K562 (cell line): ENCODE results near the gene PCDH19. TPM values are rescaled to one million over a fixed set of nuclear protein-coding genes. Genes with fewer than 3 reads are reported as not detected.

Source experiments
- ATAC-seq: fragments of 200-7000 bp; cut with Tn5 transposase; 3 replicates; pipeline ENCODE4 v1.9.1; 2020; ENCODE audit warnings: moderate library complexity
- BruUV-seq: library from RNA; stranded (reverse); fragments of 400-500 nt; replicated peaks from 2 replicates; lab custom pipeline; 2021; lab: Mats Ljungman, UMichigan
- CTCF ChIA-PET: fragments of 300-600 bp; formaldehyde crosslinking; extraction: SDS; loops from one replicate; lab custom pipeline; 2021; ENCODE audit warnings: low intra/inter-chr PET ratio; lab: Yijun Ruan, JAX
- POLR2A ChIA-PET: fragments of 300-600, 350-650 bp; sonication (Branson Sonifier 250); formaldehyde crosslinking; extraction: SDS; loops from one replicate; lab custom pipeline; 2021; ENCODE audit warnings: antibody characterized with exemption, inconsistent platforms; lab: Yijun Ruan, JAX
- DNase-seq, 4 experiments: peaks; one replicate each; pipeline versions ENCODE4 v3.0.0 to v3.0.0-alpha.2; 2011 to 2018; ENCODE audit warnings: low spot score in 3 of 4, mixed read lengths in 3 of 4; ENCODE audit errors: extremely low read depth in 1 of 4
- FAIRE-seq: peaks from 2 replicates; lab custom pipeline; 2011; peaks lifted over from hg19 to GRCh38; lab: Jason Lieb, UNC
- H2AFZ ChIP-seq: 2 replicates; pipeline ENCODE4 v1.6.0; 2011; ENCODE audit warnings: low read depth, low read length, control low read depth, inconsistent platforms
- H3K27ac ChIP-seq: fragments of 200-600 bp; 3 replicates; pipeline ENCODE4 v1.8.0; 2011; ENCODE audit warnings: low read depth, mild to moderate bottlenecking, control low read depth, inconsistent platforms, low read length, moderate library complexity, mixed read lengths; ENCODE audit errors: extremely low read depth
- H3K27me3 ChIP-seq, 2 experiments: fragments of 300-600 bp in 1 of 2; 2 replicates in 1 of 2; 3 replicates in 1 of 2; pipeline versions ENCODE4 v1.6.0 to v1.8.0; 2011; ENCODE audit warnings: inconsistent platforms in 2 of 2, low read length in 2 of 2, mild to moderate bottlenecking in 1 of 2, mixed read lengths in 1 of 2, moderate library complexity in 1 of 2; ENCODE audit not compliant: control insufficient read depth in 2 of 2, insufficient read depth in 2 of 2
- H3K36me3 ChIP-seq: fragments of 300-600 bp; 3 replicates; pipeline ENCODE4 v1.8.0; 2011; ENCODE audit warnings: mild to moderate bottlenecking, low read length, inconsistent platforms; ENCODE audit not compliant: control insufficient read depth, insufficient read depth
- H3K4me1 ChIP-seq, 2 experiments: fragments of 200-600 bp in 1 of 2; replicated peaks in 1 of 2; 2 replicates in 1 of 2; 3 replicates in 1 of 2; pipeline versions ENCODE4 v1.5.1 to v1.8.0; 2011; ENCODE audit warnings: inconsistent platforms in 2 of 2, low read length in 2 of 2, mild to moderate bottlenecking in 1 of 2, mixed read lengths in 1 of 2, moderate library complexity in 1 of 2; ENCODE audit not compliant: control insufficient read depth in 2 of 2, insufficient read depth in 2 of 2
- H3K4me2 ChIP-seq: 2 replicates; pipeline ENCODE4 v1.6.1; 2011; ENCODE audit warnings: low read length, control low read depth, inconsistent platforms, mixed read lengths; ENCODE audit not compliant: insufficient read depth
- H3K4me3 ChIP-seq: fragments of 200-600 bp; sonication (generic), shearing (Covaris generic); 2 replicates; pipeline ENCODE4 v1.5.1; 2016; ENCODE audit warnings: control low read depth, inconsistent platforms
- H3K79me2 ChIP-seq: fragments of 200-600 bp; 3 replicates; pipeline ENCODE4 v1.8.0; 2011; ENCODE audit warnings: low read length, inconsistent platforms; ENCODE audit not compliant: control insufficient read depth, insufficient read depth
- H3K9ac ChIP-seq, 2 experiments: 2 replicates each; pipeline versions ENCODE4 v1.6.0 to v1.6.1; 2011; ENCODE audit warnings: low read depth in 2 of 2, low read length in 2 of 2, control low read depth in 1 of 2, inconsistent platforms in 1 of 2, mild to moderate bottlenecking in 1 of 2, mixed read lengths in 1 of 2; ENCODE audit not compliant: insufficient read depth in 1 of 2
- H3K9me1 ChIP-seq: one replicate; pipeline ENCODE4 v1.6.0; 2011; ENCODE audit warnings: inconsistent platforms, mild to moderate bottlenecking, low read length, moderate library complexity; ENCODE audit not compliant: control insufficient read depth, insufficient read depth
- H3K9me3 ChIP-seq: replicated peaks from 2 replicates; pipeline ENCODE4 v1.5.1; 2011; ENCODE audit warnings: low read depth, low read length, inconsistent platforms; ENCODE audit not compliant: control insufficient read depth, insufficient read depth
- H4K20me1 ChIP-seq: replicated peaks from 2 replicates; pipeline ENCODE4 v1.6.1; 2011; ENCODE audit warnings: low read length, inconsistent platforms, mixed read lengths; ENCODE audit not compliant: control insufficient read depth, insufficient read depth
- BCL6 ChIP-seq: fragments of 250-450 bp; sonication (Bioruptor Pico); IDR thresholded peaks from 2 replicates; pipeline ENCODE4 v1.4.0; 2020
- DIDO1 ChIP-seq: fragments of 450-650 bp; IDR thresholded peaks from 2 replicates; pipeline ENCODE4 v1.6.1; 2016; ENCODE audit warnings: low read depth, missing biosample characterization, missing genetic modification characterization
- EHMT2 ChIP-seq: fragments of 450-650 bp; IDR thresholded peaks from 2 replicates; pipeline ENCODE4 v1.6.1; 2018; ENCODE audit warnings: antibody characterized with exemption
- ERF ChIP-seq: fragments of 450-650 bp; formaldehyde crosslinking; IDR thresholded peaks from 2 replicates; pipeline ENCODE4 v1.4.0; 2020; ENCODE audit warnings: mild to moderate bottlenecking, mixed read lengths
- GABPB2 ChIP-seq: fragments of 250-450 bp; sonication (Bioruptor Pico); conservative IDR thresholded peaks from 2 replicates; pipeline ENCODE4 v1.5.1; 2021; ENCODE audit warnings: mild to moderate bottlenecking
- GATAD2A ChIP-seq: fragments of 450-650 bp; IDR thresholded peaks from 2 replicates; pipeline ENCODE4 v1.6.1; 2017
- KLF1 ChIP-seq: fragments of 450-650 bp; IDR thresholded peaks from 2 replicates; pipeline ENCODE4 v1.6.1; 2016; ENCODE audit warnings: missing genetic modification characterization, missing compliant biosample characterization
- NCOR1 ChIP-seq: fragments of 450-650 bp; IDR thresholded peaks from 2 replicates; pipeline ENCODE4 v1.6.1; 2016; ENCODE audit warnings: mild to moderate bottlenecking, moderate library complexity
- ZNF561 ChIP-seq: fragments of 450-650 bp; formaldehyde crosslinking; conservative IDR thresholded peaks from 2 replicates; pipeline ENCODE4 v1.4.0; 2020; ENCODE audit warnings: mild to moderate bottlenecking, moderate library complexity
- WGBS: fragments of 100-300 bp; shearing (Covaris generic); methylation state at CpG from one replicate; pipeline ENCODE4 v1.1.6; 2016; ENCODE audit warnings: low coverage, mixed read lengths; ENCODE audit not compliant: insufficient coverage; ENCODE audit errors: missing lambda C conversion rate; 5-methylcytosine and 5-hydroxymethylcytosine counted together
- in situ Hi-C: fragments of 300-500 bp; cut with MboI; formaldehyde crosslinking; loops from 4 replicates; pipeline ENCODE4 v1.15.0; 2018; ENCODE audit warnings: inconsistent platforms, mixed read lengths
- intact Hi-C: fragments of 100-400 bp; cut with micrococcal nuclease; formaldehyde crosslinking; loops from 2 replicates; pipeline ENCODE4 v1.14.2; 2022
- polyA plus RNA-seq, 8 experiments: library from polyadenylated mRNA; depleted of rRNA in 4 of 8; stranded (reverse) in 5 of 8; unstranded in 3 of 8; fragments of >200 nt; fragmentation: Nextera tagmentation in 2 of 8; fragmentation: Illumina TruSeq in 1 of 8; extraction: Ambion mirVana in 2 of 8; extraction: Trizol in 1 of 8; gene quantifications; 2 replicates each; pipeline versions ENCODE4 v1.2.1 to v1.2.3, GENCODE V29; 2011 to 2014; ENCODE audit warnings: inconsistent platforms in 1 of 8, missing spikeins in 1 of 8
- total RNA-seq, 7 experiments: library from RNA; depleted of rRNA in 6 of 7; stranded (reverse); fragments of >200 nt in 6 of 7; fragmentation: Illumina TruSeq in 2 of 7; extraction: Trizol in 2 of 7; gene quantifications; 2 replicates each; pipeline versions ENCODE4 v1.2.1 to v1.2.3, GENCODE V29; 2011 to 2021; ENCODE audit warnings: low replicate concordance in 1 of 7
- TF ChIP-seq, protein P1 (sequence below): fragments of 250-450 bp; sonication (Bioruptor Pico); IDR thresholded peaks from 2 replicates; pipeline ENCODE4 v1.5.0; 2021; ENCODE audit warnings: mild to moderate bottlenecking, borderline replicate concordance
- TF ChIP-seq, protein P2 (sequence below): sonication (generic); formaldehyde crosslinking; IDR thresholded peaks from 2 replicates; pipeline ENCODE4 v1.8.0; 2022; ENCODE audit warnings: missing genetic modification reagents, mild to moderate bottlenecking, moderate library complexity, borderline replicate concordance
- TF ChIP-seq, protein P3 (sequence below): IDR thresholded peaks from 2 replicates; pipeline ENCODE4 v1.6.1; 2012; ENCODE audit warnings: low read depth, low read length, improper control_type of control experiment, borderline replicate concordance
- TF ChIP-seq, protein P4 (sequence below): fragments of 250-450 bp; sonication (Bioruptor Pico); IDR thresholded peaks from 2 replicates; pipeline ENCODE4 v1.8.0; 2022; ENCODE audit warnings: moderate library complexity, mild to moderate bottlenecking, inconsistent platforms
- TF ChIP-seq, protein P5 (sequence below): fragments of 450-650 bp; formaldehyde crosslinking; conservative IDR thresholded peaks from 2 replicates; pipeline ENCODE4 v1.4.0; 2022; ENCODE audit warnings: mild to moderate bottlenecking, missing genetic modification characterization

Gene PCDH19
- total and polyA plus RNA-seq, 9 of the 15 experiments (the other 6 are each of a cell fraction or from before 2014, with no cell fraction given) = not detected

DNA sequence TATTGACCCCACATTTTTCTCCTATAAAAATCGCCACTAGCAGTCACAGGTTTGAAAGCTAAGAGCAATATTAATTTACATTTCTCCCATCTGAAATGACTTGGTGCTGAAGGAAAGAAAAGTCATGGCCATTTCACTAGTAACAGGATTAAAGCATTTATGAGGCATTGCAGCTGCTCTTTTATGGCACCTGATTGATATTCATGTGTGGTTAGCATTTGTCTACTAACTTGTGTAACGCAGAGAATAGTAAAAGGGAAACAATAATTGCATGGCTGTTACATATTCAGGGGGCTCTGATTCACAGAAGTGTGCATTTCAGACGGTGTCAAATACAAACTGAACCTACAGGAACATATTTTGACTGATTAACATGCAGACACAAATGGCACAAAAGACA, 5.2 kb downstream of the PCDH19 start:
- ChIA-PET CTCF (no interaction called here), POLR2A (no interaction called here)
- TF ChIP-seq, protein P1, sequence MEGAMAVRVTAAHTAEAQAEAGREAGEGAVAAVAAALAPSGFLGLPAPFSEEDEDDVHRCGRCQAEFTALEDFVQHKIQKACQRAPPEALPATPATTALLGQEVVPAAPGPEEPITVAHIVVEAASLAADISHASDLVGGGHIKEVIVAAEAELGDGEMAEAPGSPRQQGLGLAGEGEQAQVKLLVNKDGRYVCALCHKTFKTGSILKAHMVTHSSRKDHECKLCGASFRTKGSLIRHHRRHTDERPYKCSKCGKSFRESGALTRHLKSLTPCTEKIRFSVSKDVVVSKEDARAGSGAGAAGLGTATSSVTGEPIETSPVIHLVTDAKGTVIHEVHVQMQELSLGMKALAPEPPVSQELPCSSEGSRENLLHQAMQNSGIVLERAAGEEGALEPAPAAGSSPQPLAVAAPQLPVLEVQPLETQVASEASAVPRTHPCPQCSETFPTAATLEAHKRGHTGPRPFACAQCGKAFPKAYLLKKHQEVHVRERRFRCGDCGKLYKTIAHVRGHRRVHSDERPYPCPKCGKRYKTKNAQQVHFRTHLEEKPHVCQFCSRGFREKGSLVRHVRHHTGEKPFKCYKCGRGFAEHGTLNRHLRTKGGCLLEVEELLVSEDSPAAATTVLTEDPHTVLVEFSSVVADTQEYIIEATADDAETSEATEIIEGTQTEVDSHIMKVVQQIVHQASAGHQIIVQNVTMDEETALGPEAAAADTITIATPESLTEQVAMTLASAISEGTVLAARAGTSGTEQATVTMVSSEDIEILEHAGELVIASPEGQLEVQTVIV = no peak
- TF ChIP-seq EHMT2 (no peak), ERF (CRISPR knock-in tag) (no peak), KLF1 (tag) (no peak), BCL6 (CRISPR knock-in tag) (no peak), ZNF561 (CRISPR knock-in tag) (no peak), GATAD2A (no peak), NCOR1 (no peak), DIDO1 (tag) (no peak), GABPB2 (CRISPR knock-in tag) (no peak)
- TF ChIP-seq, protein P2, sequence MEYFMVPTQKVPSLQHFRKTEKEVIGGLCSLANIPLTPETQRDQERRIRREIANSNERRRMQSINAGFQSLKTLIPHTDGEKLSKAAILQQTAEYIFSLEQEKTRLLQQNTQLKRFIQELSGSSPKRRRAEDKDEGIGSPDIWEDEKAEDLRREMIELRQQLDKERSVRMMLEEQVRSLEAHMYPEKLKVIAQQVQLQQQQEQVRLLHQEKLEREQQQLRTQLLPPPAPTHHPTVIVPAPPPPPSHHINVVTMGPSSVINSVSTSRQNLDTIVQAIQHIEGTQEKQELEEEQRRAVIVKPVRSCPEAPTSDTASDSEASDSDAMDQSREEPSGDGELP (CRISPR knock-in tag) = no peak
- TF ChIP-seq, protein P3, sequence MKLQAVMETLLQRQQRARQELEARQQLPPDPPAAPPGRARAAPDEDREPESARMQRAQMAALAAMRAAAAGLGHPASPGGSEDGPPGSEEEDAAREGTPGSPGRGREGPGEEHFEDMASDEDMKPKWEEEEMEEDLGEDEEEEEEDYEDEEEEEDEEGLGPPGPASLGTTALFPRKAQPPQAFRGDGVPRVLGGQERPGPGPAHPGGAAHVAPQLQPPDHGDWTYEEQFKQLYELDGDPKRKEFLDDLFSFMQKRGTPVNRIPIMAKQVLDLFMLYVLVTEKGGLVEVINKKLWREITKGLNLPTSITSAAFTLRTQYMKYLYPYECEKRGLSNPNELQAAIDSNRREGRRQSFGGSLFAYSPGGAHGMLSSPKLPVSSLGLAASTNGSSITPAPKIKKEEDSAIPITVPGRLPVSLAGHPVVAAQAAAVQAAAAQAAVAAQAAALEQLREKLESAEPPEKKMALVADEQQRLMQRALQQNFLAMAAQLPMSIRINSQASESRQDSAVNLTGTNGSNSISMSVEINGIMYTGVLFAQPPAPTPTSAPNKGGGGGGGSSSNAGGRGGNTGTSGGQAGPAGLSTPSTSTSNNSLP = no peak
- TF ChIP-seq, protein P4, sequence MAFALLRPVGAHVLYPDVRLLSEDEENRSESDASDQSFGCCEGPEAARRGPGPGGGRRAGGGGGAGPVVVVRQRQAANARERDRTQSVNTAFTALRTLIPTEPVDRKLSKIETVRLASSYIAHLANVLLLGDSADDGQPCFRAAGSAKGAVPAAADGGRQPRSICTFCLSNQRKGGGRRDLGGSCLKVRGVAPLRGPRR (CRISPR knock-in tag) = no peak
- TF ChIP-seq, protein P5, sequence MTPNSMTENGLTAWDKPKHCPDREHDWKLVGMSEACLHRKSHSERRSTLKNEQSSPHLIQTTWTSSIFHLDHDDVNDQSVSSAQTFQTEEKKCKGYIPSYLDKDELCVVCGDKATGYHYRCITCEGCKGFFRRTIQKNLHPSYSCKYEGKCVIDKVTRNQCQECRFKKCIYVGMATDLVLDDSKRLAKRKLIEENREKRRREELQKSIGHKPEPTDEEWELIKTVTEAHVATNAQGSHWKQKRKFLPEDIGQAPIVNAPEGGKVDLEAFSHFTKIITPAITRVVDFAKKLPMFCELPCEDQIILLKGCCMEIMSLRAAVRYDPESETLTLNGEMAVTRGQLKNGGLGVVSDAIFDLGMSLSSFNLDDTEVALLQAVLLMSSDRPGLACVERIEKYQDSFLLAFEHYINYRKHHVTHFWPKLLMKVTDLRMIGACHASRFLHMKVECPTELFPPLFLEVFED (CRISPR knock-in tag) = no peak
- intact Hi-C loops = no loop called here
- FAIRE-seq (no peak), ATAC-seq (no peak), DNase-seq (no peak)
- no peaks in the 10 kb centered on the region for H3K9me1 ChIP-seq
- no peak overlapping the region for H3K4me3 ChIP-seq
- no peaks in the 10 kb centered on the region for H3K79me2 ChIP-seq
- H3K27me3 ChIP-seq = no peaks in the 10 kb centered on the region
- H3K4me2 ChIP-seq = no peak overlapping the region
- H2AFZ ChIP-seq = no peak overlapping the region
- no TSS peak for BruUV-seq
- H4K20me1 ChIP-seq = no peaks in the 10 kb centered on the region
- 0% methylated on average over 3 of the region's 3 CpGs for WGBS
- no peaks in the 10 kb centered on the region for H3K36me3 ChIP-seq
- no peak overlapping the region for H3K9ac ChIP-seq
- no peaks in the 10 kb centered on the region for H3K9me3 ChIP-seq
- in situ Hi-C loops = no loop called here
- H3K4me1 ChIP-seq = no peaks in the 10 kb centered on the region
- H3K27ac ChIP-seq = no peak overlapping the region
